Panc1 (cell line): ENCODE results near the gene RGMB. TPM values are rescaled to one million over a fixed set of nuclear protein-coding genes. Genes with fewer than 3 reads are reported as not detected.

Experiments used
- ATAC-seq: fragments of 200-7000 bp; cut with Tn5 transposase; 2 replicates; pipeline ENCODE4 v1.9.1; 2020; ENCODE audit warnings: mild to moderate bottlenecking, moderate library complexity
- BruUV-seq: library from RNA; stranded (reverse); fragments of 400-500 nt; replicated peaks from 2 replicates; lab custom pipeline; 2021; lab: Mats Ljungman, UMichigan
- CTCF ChIA-PET: fragments of 300-600 bp; sonication (Branson Sonifier 250); formaldehyde crosslinking; loops from one replicate; lab custom pipeline; 2022; ENCODE audit warnings: antibody characterized with exemption; lab: Charles Lee
- POLR2A ChIA-PET: fragments of 300-600 bp; sonication (Branson Sonifier 250); formaldehyde crosslinking; loops from one replicate; lab custom pipeline; 2022; ENCODE audit warnings: antibody characterized with exemption; lab: Charles Lee
- DNase-seq: peaks from one replicate; pipeline ENCODE4 v3.0.0-alpha.2; 2010; ENCODE audit warnings: low read depth, low spot score
- H3K27ac ChIP-seq: 2 replicates; pipeline ENCODE4 v1.5.1; 2011; ENCODE audit warnings: mild to moderate bottlenecking, low read length, inconsistent platforms
- H3K27me3 ChIP-seq: fragments of 200-500 bp; sonication (Bioruptor generic); 2 replicates; pipeline ENCODE4 v1.6.0; 2014; ENCODE audit warnings: low read length, inconsistent platforms; ENCODE audit not compliant: control insufficient read depth, insufficient read depth
- H3K36me3 ChIP-seq: fragments of 200-500 bp; sonication (Bioruptor generic); 2 replicates; pipeline ENCODE4 v1.5.1; 2014; ENCODE audit warnings: inconsistent platforms, mild to moderate bottlenecking, low read length, moderate library complexity; ENCODE audit not compliant: control insufficient read depth, insufficient read depth
- H3K4me1 ChIP-seq: 2 replicates; pipeline ENCODE4 v1.5.1; 2011; ENCODE audit warnings: inconsistent platforms, mild to moderate bottlenecking, low read length, moderate library complexity; ENCODE audit not compliant: control insufficient read depth, insufficient read depth
- H3K4me3 ChIP-seq, 2 experiments: 2 replicates each; pipeline ENCODE4 v1.5.1; 2011 to 2012; ENCODE audit warnings: low read depth in 2 of 2, low read length in 2 of 2, mild to moderate bottlenecking in 2 of 2, inconsistent platforms in 1 of 2, moderate library complexity in 1 of 2
- H3K9me3 ChIP-seq: fragments of 200-500 bp; sonication (Bioruptor generic); 2 replicates; pipeline ENCODE4 v1.5.1; 2014; ENCODE audit warnings: low read depth, mild to moderate bottlenecking, inconsistent platforms, low read length, moderate library complexity; ENCODE audit not compliant: control insufficient read depth, insufficient read depth
- POLR2AphosphoS5 ChIP-seq: IDR thresholded peaks from 2 replicates; pipeline ENCODE4 v1.6.1; 2012; ENCODE audit warnings: mild to moderate bottlenecking, low read depth, low read length, moderate library complexity
- REST ChIP-seq, 2 experiments: IDR thresholded peaks; 2 replicates each; pipeline ENCODE4 v1.6.1; 2011 to 2012; ENCODE audit warnings: low read depth in 2 of 2, control low read depth in 1 of 2, low read length in 1 of 2, mild to moderate bottlenecking in 1 of 2, moderate library complexity in 1 of 2; ENCODE audit not compliant: insufficient read depth in 1 of 2
- SIN3A ChIP-seq: IDR thresholded peaks from 2 replicates; pipeline ENCODE4 v1.6.1; 2012; ENCODE audit warnings: low read depth, mild to moderate bottlenecking, low read length, moderate library complexity, borderline replicate concordance; ENCODE audit not compliant: insufficient read depth
- TCF7L2 ChIP-seq: IDR thresholded peaks from 2 replicates; pipeline ENCODE4 v1.6.1; 2011; ENCODE audit warnings: mild to moderate bottlenecking, low read depth, low read length, inconsistent platforms
- in situ Hi-C: cut with HindIII; loops from 2 replicates; pipeline ENCODE4 v1.10.0; 2016; ENCODE audit warnings: low sequenced_read_pairs, low pct_unique_long_range_greater_than_20kb
- intact Hi-C: fragments of 100-400 bp; cut with micrococcal nuclease; formaldehyde crosslinking; loops from one replicate; pipeline ENCODE4 v1.10.0; 2022; ENCODE audit not compliant: unreplicated experiment
- total RNA-seq: library from RNA; stranded (reverse); gene quantifications from one replicate; pipeline ENCODE4 v1.2.1, GENCODE V29; 2021; ENCODE audit not compliant: unreplicated experiment
- TF ChIP-seq, protein P1 (sequence below): fragments of 450-650 bp; IDR thresholded peaks from 2 replicates; pipeline ENCODE4 v1.5.1; 2017; ENCODE audit warnings: mild to moderate bottlenecking

The RGMB gene
- total RNA-seq, 1 experiment from 2014 or later: 25.4 TPM

GRCh38 chr5:98813755-98814154, 40.3 kb downstream of the RGMB start:
- H3K27ac ChIP-seq: no peak overlapping the region
- TF ChIP-seq TCF7L2 (no peak), POLR2AphosphoS5 (no peak), REST (IDR thresholded peaks at IDR 0.05; ENCODE audit: insufficient read depth in 1 of 2, low read depth in 2 of 2, low read length in 1 of 2) (no peak), SIN3A (no peak)
- TF ChIP-seq, protein P1, sequence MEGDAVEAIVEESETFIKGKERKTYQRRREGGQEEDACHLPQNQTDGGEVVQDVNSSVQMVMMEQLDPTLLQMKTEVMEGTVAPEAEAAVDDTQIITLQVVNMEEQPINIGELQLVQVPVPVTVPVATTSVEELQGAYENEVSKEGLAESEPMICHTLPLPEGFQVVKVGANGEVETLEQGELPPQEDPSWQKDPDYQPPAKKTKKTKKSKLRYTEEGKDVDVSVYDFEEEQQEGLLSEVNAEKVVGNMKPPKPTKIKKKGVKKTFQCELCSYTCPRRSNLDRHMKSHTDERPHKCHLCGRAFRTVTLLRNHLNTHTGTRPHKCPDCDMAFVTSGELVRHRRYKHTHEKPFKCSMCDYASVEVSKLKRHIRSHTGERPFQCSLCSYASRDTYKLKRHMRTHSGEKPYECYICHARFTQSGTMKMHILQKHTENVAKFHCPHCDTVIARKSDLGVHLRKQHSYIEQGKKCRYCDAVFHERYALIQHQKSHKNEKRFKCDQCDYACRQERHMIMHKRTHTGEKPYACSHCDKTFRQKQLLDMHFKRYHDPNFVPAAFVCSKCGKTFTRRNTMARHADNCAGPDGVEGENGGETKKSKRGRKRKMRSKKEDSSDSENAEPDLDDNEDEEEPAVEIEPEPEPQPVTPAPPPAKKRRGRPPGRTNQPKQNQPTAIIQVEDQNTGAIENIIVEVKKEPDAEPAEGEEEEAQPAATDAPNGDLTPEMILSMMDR: no peak
- ChIA-PET POLR2A (no interaction called here), CTCF (no interaction called here)
- no peak for ATAC-seq
- no TSS peak for BruUV-seq
- no peak for DNase-seq
- H3K4me3 ChIP-seq: no peak overlapping the region
- H3K9me3 ChIP-seq: no peaks in the 10 kb centered on the region
- H3K36me3 ChIP-seq: no peaks in the 10 kb centered on the region
- H3K27me3 ChIP-seq: no peaks in the 10 kb centered on the region
- no peaks in the 10 kb centered on the region for H3K4me1 ChIP-seq
- in situ Hi-C loops: no loop called here
- intact Hi-C loops: no loop called here

GRCh38 chr5:98816582-98817222, 43.2 kb downstream of the RGMB start:
- Histone ChIP-seq H3K4me3 (no peak overlapping the region), H3K27ac (no peak overlapping the region), H3K27me3 (no peaks in the 10 kb centered on the region), H3K36me3 (no peaks in the 10 kb centered on the region), H3K9me3 (no peaks in the 10 kb centered on the region), H3K4me1 (no peaks in the 10 kb centered on the region)
- in situ Hi-C loops: no loop called here
- no TSS peak for BruUV-seq
- DNase-seq: no peak
- ChIA-PET POLR2A (no interaction called here), CTCF (interaction anchor here (0.5 kb wide), 1 partner anchor 21 kb away, joined by 4 read pairs; no protein-coding TSS in a partner anchor)
- intact Hi-C loops: no loop called here
- TF ChIP-seq SIN3A: no peak
- no peak for TF ChIP-seq TCF7L2
- TF ChIP-seq REST (IDR thresholded peaks at IDR 0.05; ENCODE audit: insufficient read depth in 1 of 2, low read depth in 2 of 2, low read length in 1 of 2): no peak
- TF ChIP-seq, protein P1: no peak
- TF ChIP-seq POLR2AphosphoS5: no peak
- no peak for ATAC-seq
